ENCODE data around the gene CST7.
"Not testable (repeated sequence)": the region's sequence is repeated elsewhere in the genome, so short reads cannot be mapped to it uniquely, and the experiment has no call there.

Gene CST7

GRCh38 chr20:24948939-24949679, at the start of gene CST7:
TSS of gene CST7 (plus strand) at chr20:24949269. CDS start at chr20:24949506, 237 bp downstream.
- DNase-seq (ENCODE audit: low read depth): peak; percentile 64

- DNase-seq (ENCODE audit: low read depth): no peak
These were observed 42.3 kb upstream of the CST7 start for GRCh38 chr20:24906806-24907205.

GRCh38 chr20:24908642-24909041, 40.4 kb upstream of the CST7 start:
- no peak for DNase-seq (ENCODE audit: low read depth)

GRCh38 chr20:24909086-24909780, 39.8 kb upstream of the CST7 start:
- no peak for DNase-seq (ENCODE audit: low read depth)

- DNase-seq (ENCODE audit: low read depth): no peak
These were observed 39.2 kb upstream of the CST7 start for GRCh38 chr20:24909861-24910260.

GRCh38 chr20:24910461-24910860, 38.6 kb upstream of the CST7 start:
- DNase-seq (ENCODE audit: low read depth): no peak

GRCh38 chr20:24911461-24911860, 37.6 kb upstream of the CST7 start:
- no peak for DNase-seq (ENCODE audit: low read depth)

- DNase-seq (ENCODE audit: low read depth): no peak
These were observed 36.5 kb upstream of the CST7 start for GRCh38 chr20:24912397-24913075.

GRCh38 chr20:24913076-24913628, 35.9 kb upstream of the CST7 start:
- DNase-seq (ENCODE audit: low read depth): no peak

- DNase-seq (ENCODE audit: low read depth): no peak
These were observed 34.5 kb upstream of the CST7 start for GRCh38 chr20:24914388-24915241.

- no peak for DNase-seq (ENCODE audit: low read depth)
These were observed 33.6 kb upstream of the CST7 start for GRCh38 chr20:24915440-24915839.

- no peak for DNase-seq (ENCODE audit: low read depth)
These were observed 33.2 kb upstream of the CST7 start for GRCh38 chr20:24915892-24916291.

GRCh38 chr20:24916412-24916811, 32.7 kb upstream of the CST7 start:
- no peak for DNase-seq (ENCODE audit: low read depth)

GRCh38 chr20:24917056-24917455, 32.0 kb upstream of the CST7 start:
- DNase-seq (ENCODE audit: low read depth): no peak

- DNase-seq (ENCODE audit: low read depth): peak; percentile 10
These were observed 31.1 kb upstream of the CST7 start for GRCh38 chr20:24917797-24918578.

GRCh38 chr20:24918579-24919566, 30.2 kb upstream of the CST7 start:
- DNase-seq (ENCODE audit: low read depth): no peak

- not testable (repeated sequence) for DNase-seq (ENCODE audit: low read depth)
These were observed 29.4 kb upstream of the CST7 start for GRCh38 chr20:24919665-24920064.

- DNase-seq (ENCODE audit: low read depth): not testable (repeated sequence)
These were observed 28.4 kb upstream of the CST7 start for GRCh38 chr20:24920706-24921105.

GRCh38 chr20:24929259-24929658, 19.8 kb upstream of the CST7 start:
- DNase-seq (ENCODE audit: low read depth): not testable (repeated sequence)

Measured in stimulated activated CD8-positive, alpha-beta memory T cell treated with anti-CD3 and anti-CD28 coated beads, Interleukin-15, amount 100 ng/mL, for 24 hours (primary cell).